Activated CD4-positive, alpha-beta T cell treated with anti-CD3 and anti-CD28 coated beads for 24 hours (primary cell): ENCODE measurements around the gene HEATR9.
A peak's percentile ranks its signal among the peaks of the same experiment; 100 is the strongest.

Experiments used
- DNase-seq, 2 donors: peaks; one replicate each; pipeline ENCODE4 v3.0.0-alpha.2; 2020; ENCODE audit warnings: low read depth in 2 of 2

HEATR9 gene

GRCh38 chr17:35866341-35866950, 2.2 kb downstream of the HEATR9 start:
- DNase-seq = no peak

- DNase-seq = no peak
These were observed 3.0 kb downstream of the HEATR9 start for GRCh38 chr17:35865412-35866340.

- DNase-seq = no peak
These were observed 3.8 kb downstream of the HEATR9 start for GRCh38 chr17:35864853-35865252.

GRCh38 chr17:35856603-35857002, 12.1 kb downstream of the HEATR9 start:
- no peak for DNase-seq

- DNase-seq = no peak
These were observed 12.7 kb downstream of the HEATR9 start for GRCh38 chr17:35855965-35856364.

GRCh38 chr17:35849469-35850348, 19.0 kb downstream of the HEATR9 start:
- DNase-seq = peak; percentile 19 to 48

GRCh38 chr17:35847633-35848373, 20.9 kb downstream of the HEATR9 start:
- DNase-seq = no peak

- no peak for DNase-seq
These were observed 21.7 kb downstream of the HEATR9 start for GRCh38 chr17:35847006-35847405.

GRCh38 chr17:35846055-35846809, 22.5 kb downstream of the HEATR9 start:
- no peak for DNase-seq

- DNase-seq = no peak
These were observed 24.1 kb downstream of the HEATR9 start for GRCh38 chr17:35844547-35844946.

GRCh38 chr17:35843698-35844097, 25.0 kb downstream of the HEATR9 start:
- no peak for DNase-seq

GRCh38 chr17:35842239-35842638, 26.5 kb downstream of the HEATR9 start:
- no peak for DNase-seq

GRCh38 chr17:35841505-35841904, 27.2 kb downstream of the HEATR9 start:
- DNase-seq = no peak

GRCh38 chr17:35841101-35841500, 27.6 kb downstream of the HEATR9 start:
- DNase-seq = no peak

- no peak for DNase-seq
These were observed 43.5 kb downstream of the HEATR9 start for GRCh38 chr17:35825206-35825605.

GRCh38 chr17:35821308-35821707, 47.4 kb downstream of the HEATR9 start:
- no peak for DNase-seq

- DNase-seq = no peak
These were observed 49.2 kb downstream of the HEATR9 start for GRCh38 chr17:35819455-35819854.

- no peak for DNase-seq
These were observed 51.5 kb downstream of the HEATR9 start for GRCh38 chr17:35817196-35817595.

- no peak for DNase-seq
These were observed 52.0 kb downstream of the HEATR9 start for GRCh38 chr17:35816723-35817122.

- DNase-seq = no peak
These were observed 56.2 kb downstream of the HEATR9 start for GRCh38 chr17:35812456-35812855.

- no peak for DNase-seq
These were observed 56.9 kb downstream of the HEATR9 start for GRCh38 chr17:35811759-35812158.
